Left colon (tissue), 2 donors: ENCODE data around the gene ZNF865. TPM values are rescaled to one million over a fixed set of nuclear protein-coding genes. Genes with fewer than 3 reads are reported as not detected.

Source experiments
- ATAC-seq: fragments of 200-7000 bp; cut with Tn5 transposase; one replicate; pipeline ENCODE4 v1.9.1; 2020; ENCODE audit warnings: mild to moderate bottlenecking, moderate library complexity
- DNase-seq, 2 donors: peaks; one replicate each; pipeline ENCODE4 v3.0.0-alpha.2; 2020
- intact Hi-C, 2 donors: fragments of 100-400 bp; cut with DNase I in 1 of 2; cut with micrococcal nuclease in 1 of 2; formaldehyde crosslinking; loops; one replicate each; pipeline versions ENCODE4 v1.11.2 to v1.14.0; 2022; cut with DNase I, micrococcal nuclease
- total RNA-seq, 2 donors: library from RNA; stranded (reverse); fragmentation: NEBNext Ultra II Directional; extraction: Animal tissue kit (Norgen Biotek cat#: 25700); gene quantifications; one replicate each; pipeline ENCODE4 v1.2.1, GENCODE V29; 2021
- donor health status: DM: no; HTN: no; CAD: no.
- donor health status: DM: yes; HTN: yes; CAD: no.

ZNF865 gene
- total RNA-seq, 2 donors from 2014 or later = 13.0 to 13.6 TPM

GRCh38 chr19:55650602-55651230 lies 45.3 kb downstream of the ZNF865 start:
- no peak for ATAC-seq
- no peak for DNase-seq
- intact Hi-C loops = no loop called here

GRCh38 chr19:55651236-55651635 lies 45.8 kb downstream of the ZNF865 start:
- intact Hi-C loops = no loop called here
- ATAC-seq (no peak), DNase-seq (no peak)

- intact Hi-C loops = no loop called here
- DNase-seq (peak in 1 of 2 donors; percentile 52), ATAC-seq (no peak)
Measured at GRCh38 chr19:55652311-55653128, 47.1 kb downstream of the ZNF865 start.

- peak; percentile 97 for DNase-seq
- intact Hi-C loops = no loop called here
- peak; percentile 62 for ATAC-seq
Measured at GRCh38 chr19:55653651-55654322, 48.3 kb downstream of the ZNF865 start.

- peak; percentile 99 to 100 for DNase-seq
- peak; percentile 79 for ATAC-seq
- intact Hi-C loops = no loop called here
Measured at GRCh38 chr19:55654323-55654867, 48.9 kb downstream of the ZNF865 start.

GRCh38 chr19:55654868-55655647 lies 49.6 kb downstream of the ZNF865 start, which contains the start of gene U2AF2:
Gene U2AF2, plus strand, starts transcription at chr19:55655035. Its CDS starts 70 bp downstream, at chr19:55655105.
- ATAC-seq (peak; percentile 63), DNase-seq (peak; percentile 93 to 98)
- intact Hi-C loops = no loop called here

GRCh38 chr19:55655648-55656040 lies 50.2 kb downstream of the ZNF865 start:
- no peak for ATAC-seq
- DNase-seq = no peak
- intact Hi-C loops = no loop called here

GRCh38 chr19:55656552-55656951 lies 51.1 kb downstream of the ZNF865 start:
- no peak for ATAC-seq
- intact Hi-C loops = no loop called here

GRCh38 chr19:55656988-55657747 lies 51.7 kb downstream of the ZNF865 start:
- intact Hi-C loops = no loop called here
- DNase-seq = no peak

More at GRCh38 chr19:55656552-55656951, 51.1 kb downstream of the ZNF865 start:
- no peak for DNase-seq

GRCh38 chr19:55658846-55659459 lies 53.5 kb downstream of the ZNF865 start:
- no peak for ATAC-seq
- intact Hi-C loops = no loop called here
- DNase-seq = no peak

More at GRCh38 chr19:55656988-55657747, 51.7 kb downstream of the ZNF865 start:
- ATAC-seq = no peak

GRCh38 chr19:55659822-55660221 lies 54.4 kb downstream of the ZNF865 start:
- ATAC-seq (no peak), DNase-seq (no peak)
- intact Hi-C loops = no loop called here

- intact Hi-C loops = no loop called here
- ATAC-seq (no peak), DNase-seq (no peak)
Measured at GRCh38 chr19:55660404-55660803, 55.0 kb downstream of the ZNF865 start.

GRCh38 chr19:55660991-55661390 lies 55.5 kb downstream of the ZNF865 start:
- ATAC-seq = no peak
- intact Hi-C loops = no loop called here
- no peak for DNase-seq

- intact Hi-C loops = no loop called here
- ATAC-seq = no peak
Measured at GRCh38 chr19:55661826-55662225, 56.4 kb downstream of the ZNF865 start.

GRCh38 chr19:55663846-55664536 lies 58.5 kb downstream of the ZNF865 start:
- intact Hi-C loops = no loop called here
- DNase-seq = no peak
- no peak for ATAC-seq

More at GRCh38 chr19:55661826-55662225, 56.4 kb downstream of the ZNF865 start:
- no peak for DNase-seq

- DNase-seq = no peak
- intact Hi-C loops = no loop called here
- ATAC-seq = no peak
Measured at GRCh38 chr19:55666343-55667005, 61.0 kb downstream of the ZNF865 start.
